Kidney (tissue), 14 donors: ENCODE results near the gene SIM1. TPM values are rescaled to one million over a fixed set of nuclear protein-coding genes. Genes with fewer than 3 reads are reported as not detected.

Experiments
- DNase-seq, 5 donors: peaks; one replicate each; pipeline ENCODE4 v3.0.0-alpha.2; 2013 to 2020
- FAIRE-seq: peaks from 2 replicates; lab custom pipeline; 2012; peaks lifted over from hg19 to GRCh38; lab: Jason Lieb, UNC
- H3K27ac ChIP-seq, 2 donors: one replicate each; pipeline ENCODE4 v1.7.0; 2013; ENCODE audit warnings: low read depth in 2 of 2, low read length in 2 of 2, inconsistent platforms in 1 of 2
- H3K27me3 ChIP-seq: one replicate; pipeline ENCODE4 v1.7.1; 2013; ENCODE audit warnings: low read length, inconsistent platforms; ENCODE audit not compliant: control insufficient read depth, insufficient read depth
- H3K36me3 ChIP-seq, 3 donors: one replicate each; pipeline versions ENCODE4 v1.7.0 to v1.7.1; 2013; ENCODE audit warnings: low read length in 3 of 3, control low read depth in 1 of 3, inconsistent platforms in 1 of 3; ENCODE audit not compliant: insufficient read depth in 3 of 3, control insufficient read depth in 2 of 3
- H3K4me1 ChIP-seq, 3 donors: one replicate each; pipeline versions ENCODE4 v1.7.0 to v1.7.1; 2013; ENCODE audit warnings: low read length in 3 of 3, inconsistent platforms in 1 of 3, low read depth in 1 of 3; ENCODE audit not compliant: control insufficient read depth in 2 of 3, insufficient read depth in 2 of 3
- H3K4me3 ChIP-seq, 3 donors: one replicate each; pipeline versions ENCODE4 v1.7.0 to v1.8.1; 2013; ENCODE audit warnings: low read length in 3 of 3, control low read depth in 1 of 3, inconsistent platforms in 1 of 3
- H3K9ac ChIP-seq, 3 donors: one replicate each; pipeline versions ENCODE4 v1.7.0 to v1.7.1; 2013; ENCODE audit warnings: low read length in 3 of 3, control low read depth in 1 of 3, inconsistent platforms in 1 of 3
- H3K9me3 ChIP-seq, 3 donors: one replicate each; pipeline versions ENCODE4 v1.7.0 to v1.7.1; 2013; ENCODE audit warnings: low read length in 3 of 3, control low read depth in 1 of 3, inconsistent platforms in 1 of 3; ENCODE audit not compliant: control insufficient read depth in 2 of 3, insufficient read depth in 1 of 3
- CTCF ChIP-seq: IDR thresholded peaks from 3 replicates; pipeline ENCODE4 v1.5.1; 2012; ENCODE audit warnings: mild to moderate bottlenecking, moderate library complexity, borderline replicate concordance; ENCODE audit not compliant: insufficient read depth; ENCODE audit errors: extremely low read depth
- intact Hi-C: fragments of 100-400 bp; cut with DNase I; formaldehyde crosslinking; loops from one replicate; pipeline ENCODE4 v1.11.1; 2022
- polyA plus RNA-seq: library from polyadenylated mRNA; stranded (reverse); fragments of 350-450 nt; fragmentation: Illumina TruSeq; extraction: RNeasy Lipid Tissue Mini Kit (QIAGEN cat#74804); gene quantifications from one replicate; pipeline ENCODE4 v1.2.3, GENCODE V29; 2014; ENCODE audit warnings: low read depth, low replicate concordance; ENCODE audit not compliant: insufficient read depth
- total RNA-seq: library from RNA; stranded (reverse); fragmentation: NEBNext Ultra II Directional; extraction: Animal tissue kit (Norgen Biotek cat#: 25700); gene quantifications from one replicate; pipeline ENCODE4 v1.2.1, GENCODE V29; 2021
- donor health status: control.
- donor health status: control.
- donor health status: control.
- donor health status: control.
- donor health status: control.
- donor health status: DM: yes; HTN: yes; CAD: no.
- donor health status: Normal renal cell carcinoma (clear cell type).

The SIM1 gene
- total and polyA plus RNA-seq, 2 donors from 2014 or later, result 4.4 to 31.8 TPM

GRCh38 chr6:100470422-100471120 lies 5.8 kb upstream of the SIM1 start:
- H3K4me1 ChIP-seq, result peaks cover 0 to 5% (median 0%) of the 10 kb centered on the region in 3 donors
- H3K36me3 ChIP-seq, result no peaks in the 10 kb centered on the region
- no peak for DNase-seq
- no peak overlapping the region for H3K4me3 ChIP-seq
- peaks cover 36% of the 10 kb centered on the region for H3K27me3 ChIP-seq
- intact Hi-C loops, result loop anchor here (10.0 kb wide), 1 partner anchor 356 kb away; no protein-coding TSS in a partner anchor
- no peaks in the 10 kb centered on the region for H3K9me3 ChIP-seq
- H3K27ac ChIP-seq, result peak overlapping the region; percentile 4 to 74
- no peak for TF ChIP-seq CTCF
- H3K9ac ChIP-seq, result no peak overlapping the region
- FAIRE-seq, result no peak

GRCh38 chr6:100469101-100469859 lies 4.6 kb upstream of the SIM1 start:
- Histone ChIP-seq H3K27me3 (peaks cover 43% of the 10 kb centered on the region), H3K9me3 (no peaks in the 10 kb centered on the region), H3K4me1 (peaks cover 0 to 5% (median 0%) of the 10 kb centered on the region in 3 donors), H3K27ac (peak overlapping the region; percentile 73 to 74), H3K9ac (peak overlapping the region in 2 of 3 donors; percentile 5 to 52), H3K4me3 (peak overlapping the region in 1 of 3 donors; percentile 32), H3K36me3 (no peaks in the 10 kb centered on the region)
- no peak for TF ChIP-seq CTCF
- FAIRE-seq, result no peak
- intact Hi-C loops, result no loop called here
- peak in 2 of 5 donors; percentile 54 to 73 for DNase-seq

GRCh38 chr6:100468016-100468622 lies 3.4 kb upstream of the SIM1 start:
- intact Hi-C loops, result no loop called here
- peaks cover 0 to 3% (median 0%) of the 10 kb centered on the region in 3 donors for H3K4me1 ChIP-seq
- TF ChIP-seq CTCF, result no peak
- H3K9ac ChIP-seq, result peak overlapping the region in 1 of 3 donors; percentile 44
- peak overlapping the region in 1 of 3 donors; percentile 77 for H3K4me3 ChIP-seq
- H3K27me3 ChIP-seq, result peaks cover 51% of the 10 kb centered on the region
- H3K9me3 ChIP-seq, result no peaks in the 10 kb centered on the region
- peaks cover 0 to 3% (median 0%) of the 10 kb centered on the region in 3 donors for H3K36me3 ChIP-seq
- peak overlapping the region; percentile 86 to 94 for H3K27ac ChIP-seq
- no peak for FAIRE-seq
- no peak for DNase-seq
